SJCRH30 (cell line): ENCODE measurements around the gene STX8. TPM values are rescaled to one million over a fixed set of nuclear protein-coding genes. Genes with fewer than 3 reads are reported as not detected.
A peak's percentile ranks its signal among the peaks of the same experiment; 100 is the strongest.
"Not testable (repeated sequence)": the region's sequence is repeated elsewhere in the genome, so short reads cannot be mapped to it uniquely, and the experiment has no call there.

Experiments used
- DNase-seq, 2 experiments: peaks; one replicate each; pipeline ENCODE4 v3.0.0-alpha.2; 2015 to 2020
- H3K27ac ChIP-seq: fragments of 250-450 bp; sonication (Bioruptor Pico); 2 replicates; pipeline ENCODE4 v1.5.1; 2020; ENCODE audit warnings: mild to moderate bottlenecking, moderate library complexity
- H3K27me3 ChIP-seq: fragments of 250-450 bp; sonication (Bioruptor Pico); 2 replicates; pipeline ENCODE4 v1.5.1; 2020; ENCODE audit warnings: mild to moderate bottlenecking, moderate library complexity
- H3K36me3 ChIP-seq: fragments of 250-450 bp; sonication (Bioruptor Pico); 2 replicates; pipeline ENCODE4 v1.5.1; 2020; ENCODE audit warnings: mild to moderate bottlenecking, moderate library complexity
- H3K4me1 ChIP-seq: fragments of 250-450 bp; sonication (Bioruptor Pico); 2 replicates; pipeline ENCODE4 v1.5.1; 2020; ENCODE audit warnings: mild to moderate bottlenecking, moderate library complexity
- H3K4me3 ChIP-seq: fragments of 250-450 bp; sonication (Bioruptor Pico); 2 replicates; pipeline ENCODE4 v1.5.1; 2020; ENCODE audit warnings: mild to moderate bottlenecking, moderate library complexity
- H3K9me3 ChIP-seq: fragments of 250-450 bp; sonication (Bioruptor Pico); replicated peaks from 2 replicates; pipeline ENCODE4 v1.5.1; 2020; ENCODE audit warnings: mild to moderate bottlenecking, moderate library complexity
- total RNA-seq: library from RNA; depleted of rRNA; stranded (reverse); fragments of >200 nt; shearing (Covaris generic); gene quantifications from 2 replicates; pipeline ENCODE4 v1.2.3, GENCODE V29; 2014; rRNA removed

STX8 gene, protein sequence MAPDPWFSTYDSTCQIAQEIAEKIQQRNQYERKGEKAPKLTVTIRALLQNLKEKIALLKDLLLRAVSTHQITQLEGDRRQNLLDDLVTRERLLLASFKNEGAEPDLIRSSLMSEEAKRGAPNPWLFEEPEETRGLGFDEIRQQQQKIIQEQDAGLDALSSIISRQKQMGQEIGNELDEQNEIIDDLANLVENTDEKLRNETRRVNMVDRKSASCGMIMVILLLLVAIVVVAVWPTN
- 40.1 and 47.1 TPM in 2 replicates for total RNA-seq

DNA sequence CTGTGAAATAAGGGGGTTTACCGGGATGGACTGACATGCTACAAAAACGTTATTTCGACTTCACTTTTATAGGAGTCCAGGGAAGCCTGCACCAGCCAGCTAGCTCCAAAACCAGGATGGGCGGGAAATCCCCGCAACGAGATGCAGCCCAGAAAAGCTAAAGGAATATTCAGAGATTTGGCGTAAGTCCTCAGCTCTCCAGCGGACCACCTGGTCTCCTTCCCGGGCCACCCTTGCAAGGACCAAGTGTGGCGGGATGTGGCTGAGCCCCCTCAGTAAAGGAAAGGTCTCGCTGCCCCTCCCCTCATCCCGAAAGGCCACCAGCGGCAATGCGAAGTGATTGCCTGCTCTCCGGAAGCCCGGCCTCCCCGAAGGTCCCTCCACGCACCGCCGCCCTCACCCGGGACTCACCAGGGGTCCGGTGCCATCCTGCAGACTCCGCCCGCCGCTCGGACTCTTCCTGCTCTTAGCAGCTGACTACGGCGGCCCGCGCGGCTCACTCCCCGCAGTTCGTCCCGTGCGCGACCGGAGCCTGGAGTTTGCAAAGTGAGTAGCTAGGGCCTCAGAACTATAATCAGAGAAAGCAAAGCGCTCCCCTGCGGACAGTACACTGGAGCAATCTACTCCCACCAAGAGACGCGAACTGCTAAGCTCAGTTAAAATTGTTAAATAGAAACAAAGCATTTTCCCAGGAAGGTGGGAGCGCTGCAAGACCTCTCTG, at the start of gene STX8:
Gene STX8 (minus strand): TSS at position 440 of the 721 bp plus-strand sequence. CDS start 12 bp downstream, at position 428.
- H3K27me3 ChIP-seq = no peaks in the 10 kb centered on the region
- H3K36me3 ChIP-seq = no peaks in the 10 kb centered on the region
- peak within 1 kb of the TSS; percentile 70 for H3K4me3 ChIP-seq
- H3K9me3 ChIP-seq = no peaks in the 10 kb centered on the region
- peak within 1 kb of the TSS; percentile 3; the same call in 1 of the 2 replicates for H3K27ac ChIP-seq
- DNase-seq = peak; percentile 84 to 91
- no peaks in the 10 kb centered on the region for H3K4me1 ChIP-seq

DNA sequence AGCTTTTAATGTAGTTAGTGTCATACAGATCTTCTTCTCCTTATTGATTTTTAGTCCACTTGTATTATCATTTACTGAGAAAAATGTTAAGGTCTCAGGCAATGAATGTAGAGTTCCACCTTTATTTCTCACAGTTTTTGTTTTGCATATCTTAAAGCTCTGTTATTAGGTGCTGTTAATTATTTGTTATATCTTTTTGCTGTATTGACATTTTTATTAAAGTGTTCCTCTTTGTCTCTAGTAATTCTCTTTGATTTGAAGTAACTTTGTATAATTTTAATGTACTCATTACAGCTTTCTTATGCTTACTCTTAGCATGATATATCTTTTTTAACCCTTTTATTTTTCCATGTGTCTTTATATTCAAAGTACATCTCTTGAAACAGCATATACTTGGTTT, 47.3 kb upstream of the STX8 start:
- Histone ChIP-seq H3K9me3 (no peaks in the 10 kb centered on the region), H3K4me3 (no peak overlapping the region), H3K36me3 (no peaks in the 10 kb centered on the region), H3K27me3 (no peaks in the 10 kb centered on the region), H3K4me1 (no peaks in the 10 kb centered on the region), H3K27ac (no peak overlapping the region)
- DNase-seq = no peak

DNA sequence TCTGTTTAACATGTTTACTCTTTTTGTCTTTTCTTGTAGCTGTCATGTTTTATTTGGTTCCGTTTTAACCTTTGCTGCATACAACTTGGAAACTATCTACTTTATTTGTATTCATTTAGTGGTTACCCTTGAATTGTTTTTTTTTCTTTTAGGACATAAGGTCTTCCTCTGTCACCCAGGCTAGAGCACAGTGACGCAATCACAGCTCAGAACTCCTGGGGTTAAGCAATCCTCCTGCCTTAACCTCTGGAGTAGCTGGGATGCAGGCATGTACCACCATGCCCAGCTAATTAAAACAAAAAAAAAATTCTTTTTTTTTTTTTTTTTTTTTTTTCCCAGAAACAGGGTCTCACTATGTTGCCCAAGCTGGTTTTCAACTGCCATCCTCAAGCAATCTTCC, 39.9 kb upstream of the STX8 start:
- H3K36me3 ChIP-seq = no peaks in the 10 kb centered on the region
- H3K9me3 ChIP-seq = no peaks in the 10 kb centered on the region
- H3K27ac ChIP-seq = no peak overlapping the region
- H3K27me3 ChIP-seq = no peaks in the 10 kb centered on the region
- no peaks in the 10 kb centered on the region for H3K4me1 ChIP-seq
- no peak for DNase-seq
- H3K4me3 ChIP-seq = no peak overlapping the region

DNA sequence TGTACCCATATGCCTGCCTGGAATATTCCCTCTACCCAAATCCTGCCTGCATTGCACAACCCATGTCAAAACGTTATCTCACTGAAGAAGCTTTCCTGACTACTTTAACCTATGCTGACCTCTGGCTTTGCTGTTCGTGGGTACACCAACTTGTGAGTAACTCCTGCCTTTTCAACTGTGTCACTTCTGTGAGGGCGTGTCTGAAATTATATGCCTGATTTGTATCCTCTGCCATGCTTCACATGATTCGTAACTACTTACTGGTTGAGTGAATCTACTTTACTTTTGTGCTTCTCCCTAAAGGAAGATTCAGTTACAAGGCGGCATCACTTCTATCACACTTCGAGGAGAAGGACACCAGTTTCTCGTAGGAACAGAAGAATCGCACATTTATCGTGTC, 36.4 kb upstream of the STX8 start:
- Histone ChIP-seq H3K27me3 (no peaks in the 10 kb centered on the region), H3K9me3 (no peaks in the 10 kb centered on the region), H3K36me3 (no peaks in the 10 kb centered on the region), H3K4me1 (no peaks in the 10 kb centered on the region), H3K4me3 (no peak overlapping the region), H3K27ac (no peak overlapping the region)
- DNase-seq = no peak

DNA sequence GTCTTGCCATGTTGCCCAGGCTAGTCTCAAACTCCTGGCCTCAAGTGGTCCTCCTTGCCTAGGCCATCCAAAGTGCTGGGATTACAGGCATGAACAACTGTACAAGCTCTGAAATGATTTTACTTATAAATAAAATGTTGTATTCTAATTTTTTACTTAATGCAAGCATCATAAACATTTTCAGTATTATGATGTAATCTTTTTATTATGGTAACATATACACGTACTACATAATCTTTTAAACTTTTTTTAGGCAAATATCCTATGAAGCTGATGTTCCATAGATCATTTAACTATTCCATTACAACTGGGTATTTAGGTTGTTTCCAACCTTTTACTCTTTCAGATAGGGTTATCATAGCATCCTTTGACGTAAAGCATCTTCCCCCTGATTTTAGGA, 35.9 kb upstream of the STX8 start:
- H3K36me3 ChIP-seq = no peaks in the 10 kb centered on the region
- no peaks in the 10 kb centered on the region for H3K27me3 ChIP-seq
- no peak overlapping the region for H3K27ac ChIP-seq
- H3K4me1 ChIP-seq = no peaks in the 10 kb centered on the region
- no peak overlapping the region for H3K4me3 ChIP-seq
- no peaks in the 10 kb centered on the region for H3K9me3 ChIP-seq
- DNase-seq = no peak

DNA sequence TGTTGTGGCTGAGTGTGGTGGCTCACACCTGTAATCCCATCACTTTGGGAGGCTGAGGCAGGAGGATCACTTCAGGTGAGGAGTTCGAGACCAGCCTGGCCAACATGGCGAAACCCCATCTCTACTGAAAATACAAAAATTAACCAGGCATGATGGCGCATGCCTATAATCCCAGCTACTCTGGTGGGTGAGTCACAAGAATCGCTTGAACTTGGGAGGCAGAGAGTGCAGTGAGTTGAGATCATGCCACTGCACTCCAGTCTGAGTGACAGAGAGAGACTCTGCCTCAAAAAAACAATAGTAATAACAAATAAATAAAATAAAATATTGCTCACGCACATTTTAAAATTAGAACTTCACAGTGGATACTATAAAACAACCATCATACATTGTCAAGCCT, 31.4 kb upstream of the STX8 start:
- not testable (repeated sequence) for H3K27me3 ChIP-seq, H3K4me1 ChIP-seq, DNase-seq, H3K4me3 ChIP-seq, H3K36me3 ChIP-seq, H3K9me3 ChIP-seq, H3K27ac ChIP-seq

DNA sequence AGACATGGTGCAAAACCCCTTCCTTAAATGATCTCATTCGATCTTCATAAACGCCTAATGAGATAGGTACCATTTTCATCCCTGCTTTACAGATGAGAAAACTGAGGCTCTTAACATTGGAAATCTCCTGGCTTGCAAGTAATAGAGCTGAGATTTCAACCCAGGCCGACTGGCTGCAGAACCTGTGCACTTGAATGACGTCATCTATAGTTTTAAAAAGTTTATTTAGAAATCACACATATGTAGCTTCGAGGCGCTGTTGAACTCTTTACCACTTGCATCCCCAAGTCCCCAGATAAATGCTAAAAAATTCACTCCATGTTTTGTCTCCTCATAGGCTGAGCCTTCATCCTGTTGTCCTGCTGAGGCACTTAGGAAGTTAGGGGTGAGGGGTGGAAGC, 30.8 kb upstream of the STX8 start:
- H3K4me3 ChIP-seq = no peak overlapping the region
- no peak overlapping the region for H3K27ac ChIP-seq
- H3K36me3 ChIP-seq = no peaks in the 10 kb centered on the region
- no peaks in the 10 kb centered on the region for H3K4me1 ChIP-seq
- DNase-seq = no peak
- H3K27me3 ChIP-seq = no peaks in the 10 kb centered on the region
- no peaks in the 10 kb centered on the region for H3K9me3 ChIP-seq

DNA sequence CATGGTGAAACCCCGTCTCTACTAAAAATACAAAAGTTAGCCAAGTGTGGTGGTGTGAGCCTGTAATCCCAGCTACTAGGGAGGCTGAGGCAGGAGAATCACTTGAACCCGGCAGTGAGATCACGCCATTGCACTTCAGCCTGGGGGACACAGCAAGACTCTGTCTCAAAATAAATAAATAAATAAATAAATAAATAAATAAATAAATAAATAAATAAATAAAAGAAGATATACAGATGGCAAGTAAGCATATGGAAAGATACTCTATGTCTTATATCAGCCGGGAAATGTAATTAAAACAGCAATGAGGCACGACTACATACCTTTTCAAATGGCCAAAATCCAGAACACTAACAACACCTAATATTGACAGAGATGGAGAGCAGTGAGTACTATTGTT, 29.0 kb upstream of the STX8 start:
- not testable (repeated sequence) for DNase-seq, H3K4me1 ChIP-seq, H3K27ac ChIP-seq, H3K9me3 ChIP-seq, H3K4me3 ChIP-seq, H3K27me3 ChIP-seq, H3K36me3 ChIP-seq

DNA sequence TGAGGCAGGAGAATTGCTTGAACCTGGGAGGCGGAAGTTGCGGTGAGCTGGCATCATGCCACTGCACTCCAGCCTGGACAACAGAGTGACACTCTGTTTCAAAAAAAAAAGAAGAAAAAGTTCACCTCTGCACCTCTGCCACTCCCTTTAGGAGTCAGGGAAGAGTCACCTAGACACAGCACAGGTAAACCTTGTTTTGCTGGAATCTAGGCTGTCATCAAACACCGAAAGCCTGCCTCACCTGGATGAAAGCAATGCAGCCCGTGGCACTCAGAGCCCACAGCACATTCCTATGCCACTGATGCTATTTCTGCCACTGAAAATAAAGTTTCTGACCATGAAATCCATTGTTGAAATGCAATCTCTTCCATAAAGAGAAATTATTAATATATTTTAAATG, 23.0 kb upstream of the STX8 start:
- Histone ChIP-seq H3K4me1 (no peaks in the 10 kb centered on the region), H3K27ac (no peak overlapping the region), H3K4me3 (no peak overlapping the region), H3K36me3 (no peaks in the 10 kb centered on the region), H3K9me3 (no peaks in the 10 kb centered on the region), H3K27me3 (no peaks in the 10 kb centered on the region)
- no peak for DNase-seq

DNA sequence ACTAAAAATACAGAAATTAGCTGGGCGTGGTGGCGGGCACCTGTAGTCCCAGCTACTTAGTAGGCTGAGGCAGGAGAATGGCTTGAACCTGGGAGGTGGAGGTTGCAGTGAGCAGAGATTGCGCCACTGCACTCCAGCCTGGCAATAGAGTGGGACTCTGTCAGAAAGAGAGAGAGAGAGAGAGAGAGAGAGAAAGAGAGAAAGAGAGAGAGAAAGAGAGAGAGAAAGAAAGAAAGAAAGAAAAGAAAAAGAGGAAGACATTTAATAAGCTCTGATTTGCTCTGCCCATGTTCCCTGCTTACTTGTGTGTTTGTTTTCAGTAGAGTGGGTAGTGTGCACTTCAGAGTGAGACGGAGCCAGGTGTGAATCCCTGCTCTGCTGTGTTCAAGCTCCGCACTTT, 22.0 kb upstream of the STX8 start:
- H3K27me3 ChIP-seq, H3K27ac ChIP-seq, H3K9me3 ChIP-seq, H3K36me3 ChIP-seq, DNase-seq, H3K4me1 ChIP-seq, H3K4me3 ChIP-seq: not testable (repeated sequence)

DNA sequence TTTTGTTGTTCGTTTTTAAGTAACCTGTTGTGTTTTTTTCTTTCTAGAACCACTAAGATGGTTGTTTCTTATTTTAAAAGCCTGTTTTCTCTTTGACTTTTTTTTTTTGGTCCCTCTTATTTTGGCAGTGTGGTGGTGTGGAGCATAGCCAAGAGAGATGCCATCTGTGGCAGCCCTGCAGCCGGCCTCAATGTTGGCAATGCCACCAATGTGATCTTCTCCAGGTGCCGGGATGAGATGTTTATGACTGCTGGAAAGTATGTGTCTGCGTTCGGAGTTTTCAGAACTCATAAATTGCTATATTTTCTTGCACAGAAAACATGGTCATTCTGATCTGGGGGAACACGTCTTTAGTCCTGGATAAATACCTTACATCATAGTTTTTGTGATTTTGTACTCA, 18.4 kb upstream of the STX8 start:
- no peak for DNase-seq
- no peak overlapping the region for H3K4me3 ChIP-seq
- no peaks in the 10 kb centered on the region for H3K27me3 ChIP-seq
- H3K4me1 ChIP-seq = no peaks in the 10 kb centered on the region
- H3K36me3 ChIP-seq = no peaks in the 10 kb centered on the region
- no peak overlapping the region for H3K27ac ChIP-seq
- no peaks in the 10 kb centered on the region for H3K9me3 ChIP-seq

DNA sequence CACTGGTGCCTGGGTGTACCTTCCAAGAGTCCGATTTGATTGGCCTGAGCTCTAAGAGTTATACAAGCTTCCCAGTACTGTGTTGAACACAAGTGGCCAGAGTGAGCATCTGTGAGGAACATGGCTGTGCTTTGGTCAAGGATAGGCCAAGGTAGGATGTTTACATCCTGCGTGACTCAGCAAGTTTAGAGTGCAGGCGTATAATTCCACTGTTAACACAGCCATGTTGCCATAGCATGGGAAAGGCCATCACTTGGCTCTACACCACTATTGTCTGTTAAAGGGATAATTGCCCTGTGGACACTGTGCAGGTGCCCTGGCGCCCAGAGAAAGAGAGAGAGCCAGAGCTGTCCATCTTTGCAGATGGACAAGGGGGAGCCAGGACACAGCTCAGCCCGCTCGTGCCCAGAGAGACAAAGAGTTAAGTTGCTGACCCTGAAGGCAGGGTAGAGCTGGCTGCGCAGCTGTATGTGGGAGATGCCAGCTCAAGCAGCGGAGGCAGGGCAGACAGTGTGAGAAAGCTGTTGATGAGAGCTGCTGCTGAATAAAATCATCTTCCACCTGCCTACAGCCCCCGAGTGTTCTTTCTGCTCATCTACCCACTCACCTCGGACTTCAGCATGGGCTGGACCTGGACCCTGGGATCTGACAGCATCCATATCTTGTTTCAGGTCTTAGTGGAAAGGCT, 12.5 kb upstream of the STX8 start:
- Histone ChIP-seq H3K27me3 (no peaks in the 10 kb centered on the region), H3K27ac (no peak overlapping the region), H3K4me3 (no peak overlapping the region), H3K4me1 (no peaks in the 10 kb centered on the region), H3K36me3 (no peaks in the 10 kb centered on the region), H3K9me3 (no peaks in the 10 kb centered on the region)
- no peak for DNase-seq

DNA sequence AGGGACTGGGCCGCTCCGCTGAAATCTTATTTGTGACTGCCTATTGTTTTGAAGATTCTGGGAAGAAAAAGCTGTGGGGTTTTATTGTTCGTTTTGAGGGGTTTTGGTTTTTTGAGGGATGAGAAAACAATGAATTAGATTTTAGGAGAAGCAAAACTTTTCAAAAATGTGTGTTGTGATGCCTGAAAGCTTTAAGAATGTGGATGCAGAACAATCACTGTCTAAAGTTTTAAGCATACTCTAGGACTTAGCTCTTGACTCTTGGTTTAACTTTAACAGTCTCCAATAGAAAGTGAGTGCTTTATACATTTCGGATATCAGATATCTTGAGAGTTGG, 1.7 kb upstream of the STX8 start:
- Histone ChIP-seq H3K36me3 (no peaks in the 10 kb centered on the region), H3K4me1 (no peaks in the 10 kb centered on the region), H3K27ac (no peak overlapping the region), H3K9me3 (no peaks in the 10 kb centered on the region), H3K27me3 (no peaks in the 10 kb centered on the region), H3K4me3 (no peak overlapping the region)
- no peak for DNase-seq

DNA sequence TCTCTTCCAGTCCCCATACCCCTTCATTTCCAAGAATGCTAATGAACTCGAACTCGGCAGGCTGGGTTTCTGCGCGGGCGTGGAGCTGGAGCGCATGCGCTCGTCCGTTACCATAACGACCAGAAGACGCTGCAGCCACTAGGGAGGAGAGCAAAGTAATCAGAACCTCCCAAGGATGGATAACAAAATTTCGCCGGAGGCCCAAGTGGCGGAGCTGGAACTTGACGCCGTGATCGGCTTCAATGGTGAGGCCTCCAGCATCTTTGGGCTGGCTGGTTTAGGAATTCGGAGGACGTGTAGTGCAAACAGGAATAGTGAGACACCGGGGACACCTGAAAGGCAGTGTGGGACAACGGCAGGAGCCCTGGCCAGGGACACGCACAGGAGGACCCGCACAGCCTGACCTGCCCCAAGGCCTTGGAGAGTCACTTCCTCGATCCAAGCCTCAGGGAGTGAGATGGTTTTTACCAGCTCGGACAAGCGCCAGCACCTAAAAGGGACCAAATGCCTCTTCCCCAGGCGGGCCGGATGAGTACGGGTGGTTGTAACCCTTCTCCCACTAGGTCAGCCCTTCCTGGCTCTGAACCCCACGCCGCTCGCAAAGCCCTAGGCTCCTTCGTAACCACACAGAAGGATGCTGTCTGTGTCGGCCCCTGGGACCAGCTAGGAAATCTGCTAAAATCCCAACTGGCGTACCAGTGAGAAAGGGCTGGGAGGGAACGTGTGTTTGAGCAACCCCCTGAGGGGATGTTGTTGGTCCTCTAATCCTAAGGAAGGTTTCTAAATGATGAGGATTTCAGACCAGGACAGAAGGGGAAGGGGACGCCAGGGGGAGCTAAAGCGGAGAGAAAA, 1.1 kb upstream of the STX8 start, which contains the start of gene CFAP52:
Gene CFAP52 (plus strand): TSS at position 122 of the 852 bp plus-strand sequence. CDS start 54 bp downstream, at position 176.
- H3K9me3 ChIP-seq = no peaks in the 10 kb centered on the region
- peak; percentile 71 to 77 for DNase-seq
- H3K36me3 ChIP-seq = no peaks in the 10 kb centered on the region
- no peaks in the 10 kb centered on the region for H3K4me1 ChIP-seq
- H3K27me3 ChIP-seq = no peaks in the 10 kb centered on the region
- peak within 1 kb of the TSS; percentile 3; the same call in 1 of the 2 replicates for H3K27ac ChIP-seq
- peak within 1 kb of the TSS; percentile 70 for H3K4me3 ChIP-seq

DNA sequence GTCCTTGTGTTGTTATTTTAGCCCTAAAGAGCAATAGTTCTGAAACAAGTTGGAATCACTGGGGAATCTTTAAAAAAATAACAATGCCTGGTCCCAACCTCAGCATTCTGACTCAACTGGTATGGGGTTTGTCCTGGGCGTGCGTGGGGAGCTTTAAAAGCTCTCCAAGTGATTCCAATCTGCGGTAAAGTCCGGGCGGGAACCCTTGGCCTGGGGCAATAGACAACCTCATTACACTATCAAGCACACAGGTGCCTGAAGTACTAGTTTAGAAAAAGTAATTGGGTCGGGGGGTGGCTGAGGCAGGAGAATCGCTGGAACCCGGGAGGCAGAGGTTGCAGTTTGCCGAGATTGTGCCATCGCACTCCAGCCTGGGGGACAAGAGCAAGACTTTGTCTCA, 4.4 kb downstream of the STX8 start:
- H3K36me3 ChIP-seq = 0 out of 2 replicates have a peak, but pooled peaks cover 3% of the 10 kb centered on the region
- H3K4me1 ChIP-seq = no peaks in the 10 kb centered on the region; the same call in 1 of the 2 replicates
- no peak overlapping the region for H3K4me3 ChIP-seq
- DNase-seq = no peak
- no peaks in the 10 kb centered on the region for H3K9me3 ChIP-seq
- no peaks in the 10 kb centered on the region for H3K27me3 ChIP-seq
- H3K27ac ChIP-seq = no peak overlapping the region
